ENCODE data around the gene TRUB1. TPM values are rescaled to one million over a fixed set of nuclear protein-coding genes. Genes with fewer than 3 reads are reported as not detected.

Gene TRUB1
- total and polyA plus RNA-seq, 2 donors (not counting 3 experiments of a cell fraction or from before 2014, with no cell fraction given) = 4.6 to 16.7 TPM

GRCh38 chr10:114920459-114920858 lies 17.5 kb upstream of the TRUB1 start:
- H3K27me3 ChIP-seq (ENCODE audit: control insufficient read depth in 2 of 2, insufficient read depth in 2 of 2, low read length in 2 of 2) = no peaks in the 10 kb centered on the region
- no peak for FAIRE-seq
- H2AFZ ChIP-seq (ENCODE audit: low read depth, low read length) = no peak overlapping the region
- no TSS peak for BruUV-seq (replicated peaks)
- no peaks in the 10 kb centered on the region for H3K9me1 ChIP-seq (replicated peaks; ENCODE audit: control insufficient read depth, extremely low read depth, insufficient read depth, low read length)
- ChIA-PET POLR2A (no interaction called here), CTCF (interaction anchor here (1.2 kb wide), 1 partner anchor 20 kb away, joined by 3 read pairs; no protein-coding TSS in a partner anchor)
- H3K79me2 ChIP-seq (ENCODE audit: control insufficient read depth, insufficient read depth, low read length) = no peaks in the 10 kb centered on the region
- H3K4me2 ChIP-seq (ENCODE audit: insufficient read depth, low read length) = no peak overlapping the region
- H3K4me3 ChIP-seq (replicated peaks in 1 of 3; ENCODE audit: insufficient read depth in 1 of 3, low read depth in 1 of 3, low read length in 3 of 3) = no peak overlapping the region
- H3K36me3 ChIP-seq (ENCODE audit: control insufficient read depth in 2 of 2, extremely low read depth in 1 of 2, insufficient read depth in 2 of 2, low read length in 2 of 2) = no peaks in the 10 kb centered on the region
- no peak overlapping the region for H3K9ac ChIP-seq (replicated peaks; ENCODE audit: extremely low read depth, insufficient read depth, low read length)
- H3K27ac ChIP-seq (ENCODE audit: insufficient read depth, low read depth, low read length) = no peak overlapping the region
- no peaks in the 10 kb centered on the region for H4K20me1 ChIP-seq (replicated peaks; ENCODE audit: control insufficient read depth, extremely low read depth, insufficient read depth, low read length)
- dilution Hi-C loops (cut with MboI; ENCODE audit: extremely low pct_ligation_motif_present, low sequenced_read_pairs) (no loop called here), intact Hi-C loops (cut with micrococcal nuclease) (no loop called here)
- no peak for DNase-seq (ENCODE audit: low read depth, low spot score)
- peaks cover 9% of the 10 kb centered on the region for H3K4me1 ChIP-seq (ENCODE audit: control insufficient read depth, extremely low read depth, insufficient read depth, low read length)
- no peak for TF ChIP-seq MAX (IDR thresholded peaks at IDR 0.05; ENCODE audit: insufficient read depth, insufficient read length)
- H3K9me3 ChIP-seq (replicated peaks; ENCODE audit: control insufficient read depth, insufficient read depth, low read length) = no peaks in the 10 kb centered on the region

- no peak overlapping the region for H3K9ac ChIP-seq (replicated peaks; ENCODE audit: extremely low read depth, insufficient read depth, low read length)
- no peak overlapping the region for H2AFZ ChIP-seq (ENCODE audit: low read depth, low read length)
- dilution Hi-C loops (cut with MboI; ENCODE audit: extremely low pct_ligation_motif_present, low sequenced_read_pairs) = no loop called here
- ChIA-PET POLR2A (no interaction called here), CTCF (no interaction called here)
- H4K20me1 ChIP-seq (replicated peaks; ENCODE audit: control insufficient read depth, extremely low read depth, insufficient read depth, low read length) = no peaks in the 10 kb centered on the region
- no peaks in the 10 kb centered on the region for H3K9me1 ChIP-seq (replicated peaks; ENCODE audit: control insufficient read depth, extremely low read depth, insufficient read depth, low read length)
- no peak overlapping the region for H3K4me3 ChIP-seq (replicated peaks in 1 of 3; ENCODE audit: insufficient read depth in 1 of 3, low read depth in 1 of 3, low read length in 3 of 3)
- H3K79me2 ChIP-seq (ENCODE audit: control insufficient read depth, insufficient read depth, low read length) = no peaks in the 10 kb centered on the region
- FAIRE-seq (no peak), DNase-seq (ENCODE audit: low read depth, low spot score) (no peak)
- intact Hi-C loops (cut with micrococcal nuclease) = no loop called here
- TF ChIP-seq JUN (IDR thresholded peaks at IDR 0.05; ENCODE audit: borderline replicate concordance, insufficient read depth, insufficient read length, low read depth) = no peak
- H3K4me2 ChIP-seq (ENCODE audit: insufficient read depth, low read length) = no peak overlapping the region
- H3K27me3 ChIP-seq (ENCODE audit: control insufficient read depth in 2 of 2, insufficient read depth in 2 of 2, low read length in 2 of 2) = no peaks in the 10 kb centered on the region
- no peaks in the 10 kb centered on the region for H3K36me3 ChIP-seq (ENCODE audit: control insufficient read depth in 2 of 2, extremely low read depth in 1 of 2, insufficient read depth in 2 of 2, low read length in 2 of 2)
- no peaks in the 10 kb centered on the region for H3K9me3 ChIP-seq (replicated peaks; ENCODE audit: control insufficient read depth, insufficient read depth, low read length)
- BruUV-seq (replicated peaks) = no TSS peak
- H3K4me1 ChIP-seq (ENCODE audit: control insufficient read depth, extremely low read depth, insufficient read depth, low read length) = peaks cover 16% of the 10 kb centered on the region
- H3K27ac ChIP-seq (ENCODE audit: insufficient read depth, low read depth, low read length) = no peak overlapping the region
These were observed 16.0 kb upstream of the TRUB1 start for GRCh38 chr10:114922003-114922402.
